HG03442 (cell line): ENCODE data around the gene CD80.

ENCODE experiments used
- ATAC-seq: cut with Tn5 transposase; IDR thresholded peaks from one replicate; pipeline ENCODE4 v1.9.1; 2021; ENCODE audit warnings: mild to moderate bottlenecking, moderate library complexity; ENCODE audit not compliant: unreplicated experiment

The CD80 gene

DNA sequence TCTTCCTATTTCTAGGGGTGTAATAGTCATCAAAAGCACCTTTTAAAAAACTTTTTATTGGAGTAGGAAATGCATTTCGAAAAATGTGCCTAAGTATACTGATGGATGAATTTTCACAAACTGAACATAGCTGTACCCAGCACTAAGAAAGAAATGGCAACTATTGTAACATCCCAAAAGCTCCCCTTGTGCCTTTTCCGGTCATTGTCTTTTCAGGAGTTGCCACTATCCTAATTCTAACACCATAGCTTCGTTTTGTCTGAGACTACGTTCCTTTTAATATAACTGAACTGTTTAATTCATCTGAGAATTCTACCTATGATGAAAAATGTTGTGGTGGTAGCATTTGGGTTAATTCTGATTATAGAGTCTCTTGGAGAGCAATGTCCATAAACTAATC lies 59.1 kb downstream of the CD80 start:
- ATAC-seq, result no peak

DNA sequence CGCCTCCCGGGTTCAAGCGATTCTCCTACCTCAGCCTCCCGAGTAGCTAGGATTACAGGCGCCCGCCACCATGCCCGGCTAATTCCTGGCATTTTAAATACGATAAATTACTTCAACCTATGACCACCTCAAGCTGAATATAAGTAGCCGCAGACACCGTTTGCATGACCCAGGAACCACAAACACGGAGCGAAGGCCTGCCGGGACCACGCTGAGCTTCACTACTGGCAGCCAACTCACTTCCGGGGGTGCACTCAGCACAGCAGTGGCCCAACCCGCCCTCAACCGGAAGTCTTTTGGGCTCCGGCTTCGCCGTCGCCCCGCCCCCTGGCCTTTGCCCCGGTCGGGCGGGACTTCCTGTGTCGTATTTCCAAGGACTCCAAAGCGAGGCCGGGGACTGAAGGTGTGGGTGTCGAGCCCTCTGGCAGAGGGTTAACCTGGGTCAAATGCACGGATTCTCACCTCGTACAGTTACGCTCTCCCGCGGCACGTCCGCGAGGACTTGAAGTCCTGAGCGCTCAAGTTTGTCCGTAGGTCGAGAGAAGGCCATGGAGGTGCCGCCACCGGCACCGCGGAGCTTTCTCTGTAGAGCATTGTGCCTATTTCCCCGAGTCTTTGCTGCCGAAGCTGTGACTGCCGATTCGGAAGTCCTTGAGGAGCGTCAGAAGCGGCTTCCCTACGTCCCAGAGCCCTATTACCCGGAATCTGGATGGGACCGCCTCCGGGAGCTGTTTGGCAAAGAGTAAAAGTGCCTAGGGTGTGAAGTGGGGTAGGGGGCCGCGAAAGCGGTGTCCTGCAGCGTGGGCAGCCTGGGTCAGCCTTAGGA lies 61.0 kb downstream of the CD80 start, which contains the start of gene TIMMDC1:
Gene TIMMDC1, plus strand, starts transcription at position 362 of the 826 bp plus-strand sequence. Its CDS starts 187 bp downstream, at position 549.
- peak; percentile 97 for ATAC-seq

DNA sequence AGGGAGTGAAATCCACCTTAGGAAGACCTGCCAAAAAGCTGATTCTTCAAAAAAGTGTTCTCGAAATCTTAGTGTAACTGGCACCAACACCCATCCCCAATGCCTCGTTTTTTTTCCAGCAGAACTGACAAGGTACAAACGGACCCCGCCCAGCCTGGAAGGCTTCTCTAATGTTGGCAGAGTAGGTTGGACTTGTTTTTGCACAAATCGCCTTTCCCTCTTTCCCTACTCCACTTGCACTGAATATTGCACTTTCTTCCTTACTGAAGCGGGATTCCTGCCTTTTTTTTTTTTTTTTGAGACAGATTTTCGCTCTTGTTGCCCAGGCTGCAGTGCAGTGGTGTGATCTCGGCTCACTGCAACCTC lies 61.6 kb downstream of the CD80 start:
- no peak for ATAC-seq

DNA sequence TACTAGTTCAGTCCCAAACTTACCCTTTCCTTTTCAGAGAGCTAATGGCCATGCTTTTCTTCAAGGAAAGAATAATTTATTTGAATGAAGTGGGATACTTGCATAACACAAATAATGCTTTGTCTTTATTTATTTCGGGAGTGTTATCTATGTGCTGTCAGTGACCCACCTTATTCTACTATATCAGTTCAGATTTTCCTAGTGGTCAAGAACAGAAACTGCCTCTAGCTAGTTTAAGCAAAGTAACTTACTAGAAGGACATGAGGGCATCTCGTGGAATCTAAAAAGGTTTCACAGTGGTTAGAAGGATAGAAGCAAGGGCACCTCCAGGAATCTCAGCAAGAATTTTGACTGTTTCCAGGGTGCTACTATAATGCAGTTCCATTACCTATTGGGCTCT lies 64.8 kb downstream of the CD80 start:
- no peak for ATAC-seq

DNA sequence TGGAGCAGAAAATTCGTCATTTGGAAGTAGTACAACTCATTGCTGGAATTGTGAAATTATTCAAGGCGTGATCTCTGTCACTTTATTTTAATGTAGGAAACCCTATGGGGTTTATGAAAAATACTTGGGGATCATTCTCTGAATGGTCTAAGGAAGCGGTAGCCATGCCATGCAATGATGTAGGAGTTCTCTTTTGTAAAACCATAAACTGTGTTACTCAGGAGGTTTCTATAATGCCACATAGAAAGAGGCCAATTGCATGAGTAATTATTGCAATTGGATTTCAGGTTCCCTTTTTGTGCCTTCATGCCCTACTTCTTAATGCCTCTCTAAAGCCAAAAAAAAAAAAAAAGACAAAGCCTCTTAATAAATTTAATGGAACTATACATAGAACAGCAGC lies 66.6 kb downstream of the CD80 start:
- ATAC-seq, result no peak

DNA sequence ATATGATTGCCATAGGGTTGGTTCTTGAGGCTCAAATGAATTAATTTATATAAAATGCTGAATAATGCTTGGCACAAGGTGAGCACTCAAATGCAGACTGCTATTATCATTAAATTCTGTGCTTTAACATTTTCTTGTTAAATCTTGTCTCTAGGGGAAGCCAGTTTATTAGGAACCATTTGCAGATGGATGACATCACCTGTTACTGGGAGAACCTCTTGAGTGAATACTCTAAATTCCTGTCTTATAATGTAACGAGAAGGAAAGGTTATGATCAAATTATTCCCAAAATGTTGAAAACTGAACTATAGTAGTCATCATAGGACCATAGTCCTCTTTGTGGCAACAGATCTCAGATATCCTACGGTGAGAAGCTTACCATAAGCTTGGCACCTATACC lies 67.3 kb downstream of the CD80 start:
- ATAC-seq, result no peak

DNA sequence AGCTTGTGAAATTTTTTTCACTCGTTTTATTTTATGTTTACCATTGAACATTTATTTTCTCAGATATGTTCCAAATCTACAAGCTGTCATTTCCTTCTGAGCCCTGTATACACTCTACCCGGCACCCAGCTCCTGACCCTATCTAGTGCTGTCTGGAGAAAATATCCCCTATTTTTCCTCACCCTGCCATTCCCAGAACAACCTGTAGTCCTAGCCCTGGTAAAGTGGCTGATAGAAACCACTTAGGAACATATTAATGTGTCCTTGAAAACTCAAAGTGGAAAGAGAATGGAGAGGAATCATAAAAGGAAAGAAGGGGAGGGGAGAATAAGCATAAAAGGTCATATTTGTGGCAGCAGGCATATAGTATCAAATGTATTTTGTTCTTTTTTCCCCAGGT lies 69.3 kb downstream of the CD80 start:
- ATAC-seq, result no peak

DNA sequence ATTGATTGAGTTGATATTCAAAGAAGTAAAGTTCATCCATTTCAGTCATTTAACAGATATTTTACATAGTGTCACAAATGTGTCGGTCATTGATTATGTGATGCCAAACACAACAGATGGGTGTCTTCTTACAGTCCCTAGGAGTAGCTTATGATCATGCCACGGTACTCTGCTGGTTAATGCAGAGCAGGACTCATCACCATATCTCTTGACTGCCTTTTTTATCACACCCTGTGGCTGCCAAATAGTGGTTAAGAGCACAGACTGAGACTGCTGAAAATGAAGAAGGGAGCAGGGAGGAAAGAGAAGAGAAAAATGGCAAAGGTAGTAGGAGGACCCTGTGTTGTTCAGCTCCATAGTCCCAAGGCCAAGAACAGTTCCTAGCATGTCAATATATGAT lies 73.9 kb downstream of the CD80 start:
- no peak for ATAC-seq

DNA sequence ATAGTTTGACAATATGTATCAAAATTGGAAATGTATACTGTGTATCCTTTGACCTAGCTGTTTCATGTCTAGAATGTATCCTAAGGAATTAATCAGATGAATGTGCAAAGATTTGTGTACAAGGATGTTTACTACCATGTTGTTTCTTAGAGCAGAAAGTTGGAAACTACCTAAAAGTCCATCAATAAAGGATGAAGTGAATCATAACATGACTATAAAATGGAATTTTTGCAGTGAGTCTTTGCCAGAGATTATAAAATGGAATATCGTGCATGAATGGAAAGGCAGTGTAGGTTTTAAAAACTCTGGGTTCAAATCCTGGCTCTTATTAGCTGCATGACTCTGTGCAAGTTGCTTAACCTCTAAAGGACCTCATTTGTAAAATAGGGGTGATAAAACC lies 76.3 kb downstream of the CD80 start:
- no peak for ATAC-seq

DNA sequence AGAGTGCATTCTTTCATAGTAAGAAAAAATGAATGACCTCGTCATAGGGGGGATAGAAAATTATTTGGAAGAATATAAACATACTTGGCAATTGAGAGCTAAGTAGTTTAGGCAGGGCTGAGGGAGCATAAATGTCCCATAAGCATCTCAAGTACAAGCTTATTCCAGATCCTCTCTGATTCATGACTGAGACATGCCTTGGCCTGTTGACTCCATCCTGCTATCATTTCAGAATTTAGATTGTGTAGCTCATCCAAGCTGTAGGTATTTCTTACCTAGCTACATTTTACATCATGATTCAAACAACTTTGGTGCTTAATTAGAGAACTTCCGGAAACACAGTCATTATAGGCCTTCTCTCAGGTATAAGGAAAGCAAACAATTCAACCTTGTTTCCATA lies 78.3 kb downstream of the CD80 start:
- ATAC-seq, result no peak
